ENCODE results near the gene GPR62.

DNA sequence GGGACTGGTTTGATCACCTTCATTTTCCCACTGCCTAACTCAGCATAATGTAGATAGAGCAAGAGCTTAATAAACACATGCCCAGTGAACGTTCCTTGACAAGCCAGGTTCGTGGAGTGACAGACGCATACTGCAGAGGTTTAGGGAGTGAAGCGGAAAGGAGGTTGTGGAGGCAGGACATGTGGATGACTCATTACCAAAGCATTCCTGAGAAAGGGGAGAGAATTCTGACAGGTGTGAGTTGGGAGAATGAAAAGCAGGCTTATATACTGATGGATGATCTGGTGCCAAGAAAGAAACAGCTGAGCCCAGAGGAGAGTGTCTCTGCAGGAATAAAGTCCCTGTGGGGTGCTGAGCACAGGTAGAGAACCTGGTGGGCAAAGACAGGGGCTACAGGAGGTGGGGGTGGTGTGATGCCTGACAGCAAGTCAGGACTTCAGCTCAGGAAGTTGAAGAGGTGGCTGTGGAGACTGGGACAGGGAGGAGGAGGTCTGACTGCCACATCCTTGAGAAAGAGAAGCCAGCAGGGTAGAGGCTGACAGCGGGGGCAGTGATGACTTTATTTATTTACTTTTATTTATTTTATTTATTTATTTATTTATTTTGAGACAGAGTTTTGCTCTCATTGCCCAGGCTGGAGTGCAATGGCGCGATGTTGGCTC is 42.9 kb downstream of the GPR62 start:
- TF ChIP-seq, protein P1, sequence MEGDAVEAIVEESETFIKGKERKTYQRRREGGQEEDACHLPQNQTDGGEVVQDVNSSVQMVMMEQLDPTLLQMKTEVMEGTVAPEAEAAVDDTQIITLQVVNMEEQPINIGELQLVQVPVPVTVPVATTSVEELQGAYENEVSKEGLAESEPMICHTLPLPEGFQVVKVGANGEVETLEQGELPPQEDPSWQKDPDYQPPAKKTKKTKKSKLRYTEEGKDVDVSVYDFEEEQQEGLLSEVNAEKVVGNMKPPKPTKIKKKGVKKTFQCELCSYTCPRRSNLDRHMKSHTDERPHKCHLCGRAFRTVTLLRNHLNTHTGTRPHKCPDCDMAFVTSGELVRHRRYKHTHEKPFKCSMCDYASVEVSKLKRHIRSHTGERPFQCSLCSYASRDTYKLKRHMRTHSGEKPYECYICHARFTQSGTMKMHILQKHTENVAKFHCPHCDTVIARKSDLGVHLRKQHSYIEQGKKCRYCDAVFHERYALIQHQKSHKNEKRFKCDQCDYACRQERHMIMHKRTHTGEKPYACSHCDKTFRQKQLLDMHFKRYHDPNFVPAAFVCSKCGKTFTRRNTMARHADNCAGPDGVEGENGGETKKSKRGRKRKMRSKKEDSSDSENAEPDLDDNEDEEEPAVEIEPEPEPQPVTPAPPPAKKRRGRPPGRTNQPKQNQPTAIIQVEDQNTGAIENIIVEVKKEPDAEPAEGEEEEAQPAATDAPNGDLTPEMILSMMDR (conservative IDR thresholded peaks at IDR 0.05 in 1 of 2, IDR thresholded peaks at IDR 0.05 in 1 of 2; ENCODE audit: extremely low read depth in 1 of 2, insufficient read depth in 1 of 2, low read depth in 1 of 2, low read length in 2 of 2): no peak
- no peak for TF ChIP-seq EZH2 (IDR thresholded peaks at IDR 0.05; ENCODE audit: borderline replicate concordance, low read length)
